HG03108 (cell line): ENCODE measurements around the gene MED15.
"Not testable (repeated sequence)": the region's sequence is repeated elsewhere in the genome, so short reads cannot be mapped to it uniquely, and the experiment has no call there.

Experiments
- ATAC-seq: cut with Tn5 transposase; IDR thresholded peaks from one replicate; pipeline ENCODE4 v1.9.1; 2021; ENCODE audit warnings: moderate library complexity; ENCODE audit not compliant: unreplicated experiment

Gene MED15

GRCh38 chr22:20483771-20484170, 23.6 kb upstream of the MED15 start:
- ATAC-seq = no peak

GRCh38 chr22:20484948-20485683, 22.3 kb upstream of the MED15 start:
- ATAC-seq = no peak

- no peak for ATAC-seq
Measured at GRCh38 chr22:20486229-20486628, 21.2 kb upstream of the MED15 start.

GRCh38 chr22:20487715-20488114, 19.7 kb upstream of the MED15 start:
- no peak for ATAC-seq

- ATAC-seq = no peak
Measured at GRCh38 chr22:20488946-20489345, 18.5 kb upstream of the MED15 start.

GRCh38 chr22:20490183-20490940, 17.0 kb upstream of the MED15 start:
- ATAC-seq = no peak

- no peak for ATAC-seq
Measured at GRCh38 chr22:20490941-20491307, 16.5 kb upstream of the MED15 start.

GRCh38 chr22:20491346-20491745, 16.1 kb upstream of the MED15 start:
- ATAC-seq = no peak

GRCh38 chr22:20494978-20495860, 12.2 kb upstream of the MED15 start, which contains the start of gene KLHL22:
Gene KLHL22, minus strand, starts transcription at chr22:20495795. Its CDS starts 6,584 bp downstream, at chr22:20489211.
- ATAC-seq = peak; percentile 25

GRCh38 chr22:20495861-20496681, 11.3 kb upstream of the MED15 start:
- peak; percentile 79 for ATAC-seq

- no peak for ATAC-seq
Measured at GRCh38 chr22:20497426-20497825, 10.0 kb upstream of the MED15 start.

GRCh38 chr22:20498913-20499312, 8.5 kb upstream of the MED15 start:
- no peak for ATAC-seq

- ATAC-seq = no peak
Measured at GRCh38 chr22:20499769-20500168, 7.6 kb upstream of the MED15 start.

- ATAC-seq = no peak
Measured at GRCh38 chr22:20503816-20504215, 3.6 kb upstream of the MED15 start.

- not testable (repeated sequence) for ATAC-seq
Measured at GRCh38 chr22:20504293-20504922, 3.0 kb upstream of the MED15 start.

- ATAC-seq = no peak
Measured at GRCh38 chr22:20506543-20507252, 712 bp upstream of the MED15 start.

- peak; percentile 5 for ATAC-seq
Measured at GRCh38 chr22:20508067-20508755, 801 bp downstream of the MED15 start.

GRCh38 chr22:20508815-20509271, 1.4 kb downstream of the MED15 start:
- ATAC-seq = no peak
